WTC11 (cell line): ENCODE data around the gene KPNA3.

Experiments used
- CREM ChIP-seq: sonication (generic); formaldehyde crosslinking; IDR thresholded peaks from 2 replicates; pipeline ENCODE4 v1.8.1; 2022; ENCODE audit warnings: mild to moderate bottlenecking, missing genetic modification reagents, moderate library complexity
- ELF4 ChIP-seq: sonication (generic); formaldehyde crosslinking; IDR thresholded peaks from 2 replicates; pipeline ENCODE4 v1.8.1; 2022; ENCODE audit warnings: low read depth, mild to moderate bottlenecking, moderate library complexity, missing genetic modification reagents
- EMX1 ChIP-seq: fragments of 250-450 bp; sonication (Bioruptor Pico); IDR thresholded peaks from 2 replicates; pipeline ENCODE4 v1.8.0; 2021; ENCODE audit warnings: mild to moderate bottlenecking
- ETV6 ChIP-seq: sonication (generic); formaldehyde crosslinking; IDR thresholded peaks from 2 replicates; pipeline ENCODE4 v1.8.1; 2022; ENCODE audit warnings: mild to moderate bottlenecking, missing genetic modification reagents
- FOXK1 ChIP-seq: sonication (generic); formaldehyde crosslinking; IDR thresholded peaks from 2 replicates; pipeline ENCODE4 v1.8.0; 2022; ENCODE audit warnings: mild to moderate bottlenecking, moderate library complexity, missing genetic modification reagents
- GABPB1 ChIP-seq: sonication (generic); formaldehyde crosslinking; IDR thresholded peaks from 2 replicates; pipeline ENCODE4 v1.8.1; 2023; ENCODE audit warnings: mild to moderate bottlenecking, missing genetic modification reagents
- IRF2 ChIP-seq: sonication (generic); formaldehyde crosslinking; IDR thresholded peaks from 2 replicates; pipeline ENCODE4 v1.8.0; 2022; ENCODE audit warnings: low read depth, missing genetic modification reagents, borderline replicate concordance
- NFE2L1 ChIP-seq: sonication (generic); formaldehyde crosslinking; IDR thresholded peaks from 2 replicates; pipeline ENCODE4 v1.8.1; 2023; ENCODE audit warnings: missing genetic modification reagents
- NR1H2 ChIP-seq: sonication (generic); formaldehyde crosslinking; IDR thresholded peaks from 2 replicates; pipeline ENCODE4 v1.9.0; 2021; ENCODE audit warnings: mild to moderate bottlenecking, moderate library complexity, missing genetic modification reagents
- NR3C1 ChIP-seq: sonication (generic); formaldehyde crosslinking; conservative IDR thresholded peaks from 2 replicates; pipeline ENCODE4 v1.8.1; 2023; ENCODE audit warnings: low read depth, mild to moderate bottlenecking, missing genetic modification reagents
- SP1 ChIP-seq: sonication (generic); formaldehyde crosslinking; conservative IDR thresholded peaks from 2 replicates; pipeline ENCODE4 v1.8.1; 2022; ENCODE audit warnings: missing genetic modification reagents
- TCF7 ChIP-seq: sonication (generic); formaldehyde crosslinking; IDR thresholded peaks from 2 replicates; pipeline ENCODE4 v1.8.0; 2022; ENCODE audit warnings: mild to moderate bottlenecking, low read depth, missing genetic modification reagents, moderate library complexity
- TF ChIP-seq, protein P1 (sequence below): fragments of 200-600 bp; IDR thresholded peaks from 2 replicates; pipeline ENCODE4 v1.8.0; 2022; ENCODE audit warnings: antibody characterized with exemption
- TF ChIP-seq, protein P2 (sequence below): sonication (generic); formaldehyde crosslinking; IDR thresholded peaks from 2 replicates; pipeline ENCODE4 v1.8.0; 2022; ENCODE audit warnings: mild to moderate bottlenecking, missing genetic modification reagents

DNA sequence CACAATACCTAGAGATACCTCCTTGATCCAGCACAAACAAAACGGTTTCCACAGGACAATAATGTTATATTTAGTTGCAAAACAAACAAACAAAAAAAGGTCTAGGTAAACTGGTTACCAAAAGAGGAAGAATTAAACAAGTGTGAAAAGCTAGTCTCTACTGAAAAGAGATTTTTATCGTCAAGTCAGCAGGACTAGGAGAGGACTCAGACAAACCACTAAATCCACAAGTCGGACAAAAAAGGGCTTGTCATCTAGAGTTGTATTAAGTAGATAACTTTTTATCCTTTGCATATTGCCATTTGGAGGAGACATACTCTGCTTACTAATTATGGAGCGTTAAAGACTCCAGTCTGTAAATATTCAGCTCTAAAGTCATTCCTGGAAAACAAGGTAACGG, 9.9 kb upstream of the KPNA3 start:
- no peak for TF ChIP-seq GABPB1 (CRISPR knock-in tag)
- TF ChIP-seq NR3C1 (CRISPR knock-in tag): no peak
- TF ChIP-seq, protein P1, sequence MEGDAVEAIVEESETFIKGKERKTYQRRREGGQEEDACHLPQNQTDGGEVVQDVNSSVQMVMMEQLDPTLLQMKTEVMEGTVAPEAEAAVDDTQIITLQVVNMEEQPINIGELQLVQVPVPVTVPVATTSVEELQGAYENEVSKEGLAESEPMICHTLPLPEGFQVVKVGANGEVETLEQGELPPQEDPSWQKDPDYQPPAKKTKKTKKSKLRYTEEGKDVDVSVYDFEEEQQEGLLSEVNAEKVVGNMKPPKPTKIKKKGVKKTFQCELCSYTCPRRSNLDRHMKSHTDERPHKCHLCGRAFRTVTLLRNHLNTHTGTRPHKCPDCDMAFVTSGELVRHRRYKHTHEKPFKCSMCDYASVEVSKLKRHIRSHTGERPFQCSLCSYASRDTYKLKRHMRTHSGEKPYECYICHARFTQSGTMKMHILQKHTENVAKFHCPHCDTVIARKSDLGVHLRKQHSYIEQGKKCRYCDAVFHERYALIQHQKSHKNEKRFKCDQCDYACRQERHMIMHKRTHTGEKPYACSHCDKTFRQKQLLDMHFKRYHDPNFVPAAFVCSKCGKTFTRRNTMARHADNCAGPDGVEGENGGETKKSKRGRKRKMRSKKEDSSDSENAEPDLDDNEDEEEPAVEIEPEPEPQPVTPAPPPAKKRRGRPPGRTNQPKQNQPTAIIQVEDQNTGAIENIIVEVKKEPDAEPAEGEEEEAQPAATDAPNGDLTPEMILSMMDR: no peak
- no peak for TF ChIP-seq ETV6 (CRISPR knock-in tag)
- no peak for TF ChIP-seq NFE2L1
- TF ChIP-seq SP1 (CRISPR knock-in tag): no peak
- TF ChIP-seq TCF7 (CRISPR knock-in tag): no peak
- no peak for TF ChIP-seq ELF4 (CRISPR knock-in tag)
- TF ChIP-seq FOXK1 (CRISPR knock-in tag): no peak
- TF ChIP-seq NR1H2 (CRISPR knock-in tag): no peak
- no peak for TF ChIP-seq EMX1
- TF ChIP-seq IRF2 (CRISPR knock-in tag): no peak
- no peak for TF ChIP-seq CREM (CRISPR knock-in tag)
- TF ChIP-seq, protein P2, sequence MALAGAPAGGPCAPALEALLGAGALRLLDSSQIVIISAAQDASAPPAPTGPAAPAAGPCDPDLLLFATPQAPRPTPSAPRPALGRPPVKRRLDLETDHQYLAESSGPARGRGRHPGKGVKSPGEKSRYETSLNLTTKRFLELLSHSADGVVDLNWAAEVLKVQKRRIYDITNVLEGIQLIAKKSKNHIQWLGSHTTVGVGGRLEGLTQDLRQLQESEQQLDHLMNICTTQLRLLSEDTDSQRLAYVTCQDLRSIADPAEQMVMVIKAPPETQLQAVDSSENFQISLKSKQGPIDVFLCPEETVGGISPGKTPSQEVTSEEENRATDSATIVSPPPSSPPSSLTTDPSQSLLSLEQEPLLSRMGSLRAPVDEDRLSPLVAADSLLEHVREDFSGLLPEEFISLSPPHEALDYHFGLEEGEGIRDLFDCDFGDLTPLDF (CRISPR knock-in tag): no peak
